ENCODE measurements around the gene POU6F2. TPM values are rescaled to one million over a fixed set of nuclear protein-coding genes. Genes with fewer than 3 reads are reported as not detected.

POU6F2 gene
- total RNA-seq, 1 donor from 2014 or later = 0.24 TPM

DNA sequence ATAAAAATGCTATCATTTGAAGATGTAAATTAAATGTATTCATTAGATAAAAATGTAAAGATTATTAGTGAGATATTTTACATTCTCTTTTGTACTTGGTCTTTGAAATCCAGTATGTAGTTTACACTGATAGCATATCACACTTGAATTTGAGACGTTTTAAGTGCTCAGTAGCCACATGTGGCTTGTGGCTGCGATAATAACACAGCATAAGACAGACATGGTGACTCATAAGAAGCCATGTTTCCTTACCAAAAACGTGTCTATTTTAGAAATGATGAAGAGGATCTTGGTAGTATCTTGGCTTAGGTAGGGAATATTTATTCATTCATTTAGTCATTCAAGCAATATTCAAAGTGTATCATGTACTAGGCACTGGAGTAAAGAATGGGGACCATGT is 149.3 kb downstream of the POU6F2 start:
- CTCF ChIA-PET = no interaction called here
- H3K9me3 Mint-ChIP-seq = no peaks in the 10 kb centered on the region
- H3K4me1 Mint-ChIP-seq = no peaks in the 10 kb centered on the region
- POLR2A ChIA-PET = no interaction called here
- no peaks in the 10 kb centered on the region for H3K36me3 Mint-ChIP-seq (ENCODE audit: low read depth)
- DNase-seq (no peak), ATAC-seq (ENCODE audit: low read depth) (no peak)
- H3K4me3 Mint-ChIP-seq = no peak overlapping the region
- intact Hi-C loops (cut with micrococcal nuclease) = no loop called here
- no peak overlapping the region for H3K27ac Mint-ChIP-seq
- no peak for TF ChIP-seq CTCF (IDR thresholded peaks at IDR 0.05)
- peaks cover 9% of the 10 kb centered on the region for H3K27me3 Mint-ChIP-seq

- ATAC-seq (ENCODE audit: low read depth) (no peak), DNase-seq (no peak)
- Mint-ChIP-seq H3K4me3 (no peak overlapping the region), H3K36me3 (ENCODE audit: low read depth) (no peaks in the 10 kb centered on the region), H3K4me1 (no peaks in the 10 kb centered on the region), H3K27me3 (peaks cover 14% of the 10 kb centered on the region), H3K27ac (no peak overlapping the region), H3K9me3 (no peaks in the 10 kb centered on the region)
- TF ChIP-seq CTCF (IDR thresholded peaks at IDR 0.05) = no peak
- ChIA-PET POLR2A (no interaction called here), CTCF (no interaction called here)
- intact Hi-C loops (cut with micrococcal nuclease) = no loop called here
Observed at GRCh38 chr7:39128287-39128843, 150.7 kb downstream of the POU6F2 start.

- POLR2A ChIA-PET = no interaction called here
- H3K36me3 Mint-ChIP-seq (ENCODE audit: low read depth) = no peaks in the 10 kb centered on the region
- intact Hi-C loops (cut with micrococcal nuclease) = no loop called here
- CTCF ChIA-PET = no interaction called here
- H3K27ac Mint-ChIP-seq = no peak overlapping the region
- H3K4me1 Mint-ChIP-seq = no peaks in the 10 kb centered on the region
- no peak for DNase-seq
- peaks cover 16% of the 10 kb centered on the region for H3K27me3 Mint-ChIP-seq
- no peak for ATAC-seq (ENCODE audit: low read depth)
- H3K4me3 Mint-ChIP-seq = no peak overlapping the region
- H3K9me3 Mint-ChIP-seq = no peaks in the 10 kb centered on the region
- no peak for TF ChIP-seq CTCF (IDR thresholded peaks at IDR 0.05)
Observed at GRCh38 chr7:39130274-39130673, 152.6 kb downstream of the POU6F2 start.

DNA sequence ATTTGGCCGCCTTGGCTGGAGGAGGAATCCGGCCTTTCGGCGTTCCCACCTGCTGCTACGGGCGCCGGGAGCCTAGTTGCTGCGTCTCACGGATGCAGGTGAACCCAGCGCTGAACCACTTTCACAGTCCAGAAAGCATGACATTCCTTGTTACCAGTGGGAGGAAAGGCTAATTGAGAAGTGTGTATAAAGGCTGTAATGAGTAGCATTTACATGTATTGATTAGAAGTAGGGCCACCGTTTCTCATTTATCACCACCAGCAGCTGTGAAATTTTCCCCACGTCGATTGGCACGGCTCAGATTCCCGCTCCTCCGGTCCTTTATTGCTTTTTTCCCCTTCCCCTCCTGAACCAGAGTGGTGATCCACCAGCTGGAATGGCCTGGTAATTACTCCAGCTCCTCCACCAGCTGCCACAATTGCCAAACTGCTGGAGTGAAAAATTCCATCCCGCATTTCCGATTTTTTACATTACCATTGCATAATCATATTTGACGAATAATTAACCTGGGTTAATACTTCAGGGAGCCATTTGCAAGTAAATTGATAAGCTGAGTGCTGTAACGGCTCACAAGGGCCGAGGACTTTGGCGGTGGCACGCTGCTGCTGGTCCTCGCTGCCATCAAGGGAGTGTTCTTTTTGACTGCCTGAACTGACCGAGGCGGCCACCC is 153.3 kb downstream of the POU6F2 start:
- Mint-ChIP-seq H3K27ac (no peak overlapping the region), H3K4me3 (no peak overlapping the region)
- CTCF ChIA-PET = no interaction called here

GRCh38 chr7:39132306-39132705 is 154.6 kb downstream of the POU6F2 start:
- H3K27ac Mint-ChIP-seq = no peak overlapping the region
- ChIA-PET CTCF (no interaction called here), POLR2A (no interaction called here)
- no peaks in the 10 kb centered on the region for H3K4me1 Mint-ChIP-seq
- no peaks in the 10 kb centered on the region for H3K36me3 Mint-ChIP-seq (ENCODE audit: low read depth)
- TF ChIP-seq CTCF (IDR thresholded peaks at IDR 0.05) = no peak
- ATAC-seq (ENCODE audit: low read depth) (no peak), DNase-seq (no peak)
- intact Hi-C loops (cut with micrococcal nuclease) = no loop called here
- no peak overlapping the region for H3K4me3 Mint-ChIP-seq
- H3K27me3 Mint-ChIP-seq = peaks cover 16% of the 10 kb centered on the region
- no peaks in the 10 kb centered on the region for H3K9me3 Mint-ChIP-seq

More for the DNA sequence above, 153.3 kb downstream of the POU6F2 start:
- no peak for TF ChIP-seq CTCF (IDR thresholded peaks at IDR 0.05)
- DNase-seq (no peak), ATAC-seq (ENCODE audit: low read depth) (no peak)
- Mint-ChIP-seq H3K9me3 (no peaks in the 10 kb centered on the region), H3K27me3 (peaks cover 16% of the 10 kb centered on the region), H3K36me3 (ENCODE audit: low read depth) (no peaks in the 10 kb centered on the region), H3K4me1 (no peaks in the 10 kb centered on the region)
- POLR2A ChIA-PET = no interaction called here
- intact Hi-C loops (cut with micrococcal nuclease) = no loop called here
